Peyer's patch (tissue), 4 donors: ENCODE results near the gene AMDHD1. TPM values are rescaled to one million over a fixed set of nuclear protein-coding genes. Genes with fewer than 3 reads are reported as not detected.

Experiments
- DNase-seq, 3 donors: peaks; one replicate each; pipeline ENCODE4 v3.0.0-alpha.2; 2017 to 2019
- H3K27ac ChIP-seq, 4 donors: fragments of 200-600 bp; sonication (generic); one replicate each; pipeline ENCODE4 v1.5.1; 2016 to 2019
- H3K27me3 ChIP-seq, 2 donors: fragments of 200-600 bp; sonication (generic); one replicate each; pipeline ENCODE4 v1.5.1; 2019
- H3K36me3 ChIP-seq, 3 donors: fragments of 200-600 bp; sonication (generic); one replicate each; pipeline ENCODE4 v1.5.1; 2016 to 2019
- H3K4me1 ChIP-seq, 4 donors: fragments of 200-600 bp; sonication (generic); one replicate each; pipeline ENCODE4 v1.5.1; 2016 to 2019
- H3K4me3 ChIP-seq, 4 donors: fragments of 200-600 bp; sonication (generic); 1 replicate in 3 of 4; 2 replicates in 1 of 4; pipeline ENCODE4 v1.5.1; 2016 to 2019; ENCODE audit warnings: mild to moderate bottlenecking in 1 of 4
- H3K9me3 ChIP-seq, 4 donors: fragments of 200-600 bp; sonication (generic); one replicate each; pipeline ENCODE4 v1.5.1; 2016 to 2019; ENCODE audit warnings: mild to moderate bottlenecking in 1 of 4
- POLR2A ChIP-seq, 2 donors: fragments of 450-650 bp; IDR thresholded peaks; one replicate each; pipeline ENCODE4 v1.5.1; 2017; ENCODE audit warnings: antibody characterized with exemption in 2 of 2, mild to moderate bottlenecking in 2 of 2, moderate library complexity in 2 of 2
- total RNA-seq, 4 donors: library from RNA; depleted of rRNA; stranded (reverse); fragments of >200 nt; gene quantifications; one replicate each; pipeline ENCODE4 v1.1.0, GENCODE V29; 2016
- TF ChIP-seq, protein P1 (sequence below), 6 experiments: fragments of 450-650 bp in 4 of 6; fragments of 200-600 bp in 2 of 6; sonication (generic) in 1 of 6; IDR thresholded peaks; one replicate each; pipeline ENCODE4 v1.5.1; 2017 to 2019; ENCODE audit warnings: antibody characterized with exemption in 6 of 6, mild to moderate bottlenecking in 3 of 6, moderate library complexity in 1 of 6

Gene AMDHD1
- total RNA-seq, 4 donors from 2014 or later = 1.7 to 3.5 (median 2.5) TPM; not detected in 1

GRCh38 chr12:95999484-95999883 lies 56.4 kb downstream of the AMDHD1 start:
- no peaks in the 10 kb centered on the region for H3K27me3 ChIP-seq
- peaks cover 0 to 39% (median 0%) of the 10 kb centered on the region in 3 donors for H3K36me3 ChIP-seq
- no peak for DNase-seq
- no peak overlapping the region for H3K27ac ChIP-seq
- no peak overlapping the region for H3K4me3 ChIP-seq
- no peaks in the 10 kb centered on the region for H3K9me3 ChIP-seq
- TF ChIP-seq POLR2A (IDR thresholded peaks at IDR 0.05) = no peak
- TF ChIP-seq, protein P1, sequence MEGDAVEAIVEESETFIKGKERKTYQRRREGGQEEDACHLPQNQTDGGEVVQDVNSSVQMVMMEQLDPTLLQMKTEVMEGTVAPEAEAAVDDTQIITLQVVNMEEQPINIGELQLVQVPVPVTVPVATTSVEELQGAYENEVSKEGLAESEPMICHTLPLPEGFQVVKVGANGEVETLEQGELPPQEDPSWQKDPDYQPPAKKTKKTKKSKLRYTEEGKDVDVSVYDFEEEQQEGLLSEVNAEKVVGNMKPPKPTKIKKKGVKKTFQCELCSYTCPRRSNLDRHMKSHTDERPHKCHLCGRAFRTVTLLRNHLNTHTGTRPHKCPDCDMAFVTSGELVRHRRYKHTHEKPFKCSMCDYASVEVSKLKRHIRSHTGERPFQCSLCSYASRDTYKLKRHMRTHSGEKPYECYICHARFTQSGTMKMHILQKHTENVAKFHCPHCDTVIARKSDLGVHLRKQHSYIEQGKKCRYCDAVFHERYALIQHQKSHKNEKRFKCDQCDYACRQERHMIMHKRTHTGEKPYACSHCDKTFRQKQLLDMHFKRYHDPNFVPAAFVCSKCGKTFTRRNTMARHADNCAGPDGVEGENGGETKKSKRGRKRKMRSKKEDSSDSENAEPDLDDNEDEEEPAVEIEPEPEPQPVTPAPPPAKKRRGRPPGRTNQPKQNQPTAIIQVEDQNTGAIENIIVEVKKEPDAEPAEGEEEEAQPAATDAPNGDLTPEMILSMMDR (IDR thresholded peaks at IDR 0.05) = no peak
- H3K4me1 ChIP-seq = peaks cover 0 to 11% (median 0%) of the 10 kb centered on the region in 4 donors

DNA sequence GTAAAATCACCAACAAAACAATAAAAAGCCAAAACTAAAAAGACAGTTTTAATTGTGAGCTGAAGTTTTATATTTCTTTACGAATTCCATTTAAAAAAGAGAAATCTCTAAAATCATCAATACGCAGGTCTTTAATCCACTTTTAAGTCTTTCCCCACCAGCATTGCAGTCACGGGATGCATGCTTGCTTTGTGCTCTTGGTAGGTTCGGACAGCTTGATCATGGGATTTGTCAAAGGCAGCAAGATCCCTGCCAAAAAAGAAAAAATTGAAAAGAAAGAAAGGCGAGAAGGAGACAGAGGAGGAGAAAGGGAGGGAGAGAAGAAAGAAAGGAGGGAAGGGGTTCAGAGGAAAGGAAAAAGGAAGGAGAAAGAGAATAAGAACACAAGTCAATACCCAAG lies 57.7 kb downstream of the AMDHD1 start:
- no peaks in the 10 kb centered on the region for H3K9me3 ChIP-seq
- H3K27me3 ChIP-seq = no peaks in the 10 kb centered on the region
- H3K4me3 ChIP-seq = no peak overlapping the region
- DNase-seq = no peak
- TF ChIP-seq, protein P1 (IDR thresholded peaks at IDR 0.05) = no peak
- no peak for TF ChIP-seq POLR2A (IDR thresholded peaks at IDR 0.05)
- H3K4me1 ChIP-seq = peaks cover 0 to 7% (median 0%) of the 10 kb centered on the region in 4 donors
- peaks cover 0 to 53% (median 0%) of the 10 kb centered on the region in 3 donors for H3K36me3 ChIP-seq
- H3K27ac ChIP-seq = no peak overlapping the region

GRCh38 chr12:96006727-96007126 lies 63.6 kb downstream of the AMDHD1 start:
- Histone ChIP-seq H3K27ac (no peak overlapping the region), H3K4me1 (no peaks in the 10 kb centered on the region), H3K4me3 (no peak overlapping the region), H3K36me3 (peaks cover 0 to 91% (median 0%) of the 10 kb centered on the region in 3 donors), H3K27me3 (no peaks in the 10 kb centered on the region), H3K9me3 (no peaks in the 10 kb centered on the region)
- no peak for DNase-seq
- no peak for TF ChIP-seq POLR2A (IDR thresholded peaks at IDR 0.05)
- TF ChIP-seq, protein P1 (IDR thresholded peaks at IDR 0.05) = no peak

DNA sequence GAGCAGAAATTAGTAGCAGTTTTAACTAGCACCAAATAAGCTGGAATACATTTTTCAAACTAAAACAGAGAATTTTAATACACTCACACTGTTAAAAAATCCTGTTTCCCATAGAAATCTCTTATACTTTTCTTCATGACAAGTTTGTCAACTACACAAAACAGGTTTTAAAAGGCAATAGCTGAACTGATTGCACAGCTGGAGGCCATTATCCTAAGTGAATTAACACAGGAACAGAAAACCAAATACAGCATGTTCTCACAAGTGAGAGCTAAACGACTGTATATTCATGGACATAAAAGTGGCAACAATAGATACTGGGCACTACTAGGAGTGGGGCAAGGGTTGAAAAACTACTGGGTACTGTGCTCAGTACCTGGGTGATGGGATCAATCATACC lies 64.6 kb downstream of the AMDHD1 start:
- no peak overlapping the region for H3K27ac ChIP-seq
- H3K4me3 ChIP-seq = no peak overlapping the region
- no peaks in the 10 kb centered on the region for H3K27me3 ChIP-seq
- no peak for DNase-seq
- peaks cover 0 to 92% (median 0%) of the 10 kb centered on the region in 3 donors for H3K36me3 ChIP-seq
- no peaks in the 10 kb centered on the region for H3K4me1 ChIP-seq
- no peaks in the 10 kb centered on the region for H3K9me3 ChIP-seq
- TF ChIP-seq POLR2A (IDR thresholded peaks at IDR 0.05) = no peak
- TF ChIP-seq, protein P1 (IDR thresholded peaks at IDR 0.05) = no peak

- no peaks in the 10 kb centered on the region for H3K4me1 ChIP-seq
- H3K27ac ChIP-seq = no peak overlapping the region
- H3K36me3 ChIP-seq = peaks cover 0 to 85% (median 0%) of the 10 kb centered on the region in 3 donors
- DNase-seq = no peak
- no peak for TF ChIP-seq POLR2A (IDR thresholded peaks at IDR 0.05)
- TF ChIP-seq, protein P1 (IDR thresholded peaks at IDR 0.05) = no peak
- H3K27me3 ChIP-seq = no peaks in the 10 kb centered on the region
- no peaks in the 10 kb centered on the region for H3K9me3 ChIP-seq
- H3K4me3 ChIP-seq = no peak overlapping the region
These were observed 71.9 kb downstream of the AMDHD1 start for GRCh38 chr12:96014943-96015599.
